Measurements from ENCODE around the gene TENM4.

The TENM4 gene

DNA sequence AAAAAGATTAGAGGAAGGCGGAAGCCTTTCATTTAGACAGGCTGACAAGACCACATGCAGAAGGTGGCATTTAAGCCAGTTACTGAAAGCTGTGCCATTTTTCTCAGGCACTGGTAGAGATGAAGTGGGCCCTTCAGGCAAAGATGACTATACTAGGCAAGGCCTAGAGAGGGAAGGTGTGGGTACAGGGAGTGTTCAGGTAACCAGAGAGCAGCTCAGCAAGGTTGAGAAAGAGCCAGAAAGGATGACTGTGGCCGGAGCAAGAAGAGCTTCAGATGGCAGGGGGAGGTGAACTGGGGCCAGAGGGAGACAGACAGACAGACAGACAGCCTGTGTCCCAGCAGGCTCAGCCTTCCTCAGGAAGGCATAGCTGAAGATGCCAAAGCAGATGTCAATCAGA is 778.0 kb downstream of the TENM4 start:
- TF ChIP-seq NFIC (IDR thresholded peaks at IDR 0.05): no peak
- TF ChIP-seq YY1 (IDR thresholded peaks at IDR 0.05; ENCODE audit: low read depth): no peak
- no peak for TF ChIP-seq CEBPB (IDR thresholded peaks at IDR 0.05)
- no peak for TF ChIP-seq USF1 (IDR thresholded peaks at IDR 0.05)
- no peak for TF ChIP-seq TEAD4 (IDR thresholded peaks at IDR 0.05)
- TF ChIP-seq EP300 (IDR thresholded peaks at IDR 0.05; ENCODE audit: borderline replicate concordance): no peak
- TF ChIP-seq FOXM1 (IDR thresholded peaks at IDR 0.05; ENCODE audit: borderline replicate concordance, low read depth): no peak
- TF ChIP-seq MAX (IDR thresholded peaks at IDR 0.05): no peak
- TF ChIP-seq CREB1 (IDR thresholded peaks at IDR 0.05; ENCODE audit: low read depth): no peak
- TF ChIP-seq, protein P1, sequence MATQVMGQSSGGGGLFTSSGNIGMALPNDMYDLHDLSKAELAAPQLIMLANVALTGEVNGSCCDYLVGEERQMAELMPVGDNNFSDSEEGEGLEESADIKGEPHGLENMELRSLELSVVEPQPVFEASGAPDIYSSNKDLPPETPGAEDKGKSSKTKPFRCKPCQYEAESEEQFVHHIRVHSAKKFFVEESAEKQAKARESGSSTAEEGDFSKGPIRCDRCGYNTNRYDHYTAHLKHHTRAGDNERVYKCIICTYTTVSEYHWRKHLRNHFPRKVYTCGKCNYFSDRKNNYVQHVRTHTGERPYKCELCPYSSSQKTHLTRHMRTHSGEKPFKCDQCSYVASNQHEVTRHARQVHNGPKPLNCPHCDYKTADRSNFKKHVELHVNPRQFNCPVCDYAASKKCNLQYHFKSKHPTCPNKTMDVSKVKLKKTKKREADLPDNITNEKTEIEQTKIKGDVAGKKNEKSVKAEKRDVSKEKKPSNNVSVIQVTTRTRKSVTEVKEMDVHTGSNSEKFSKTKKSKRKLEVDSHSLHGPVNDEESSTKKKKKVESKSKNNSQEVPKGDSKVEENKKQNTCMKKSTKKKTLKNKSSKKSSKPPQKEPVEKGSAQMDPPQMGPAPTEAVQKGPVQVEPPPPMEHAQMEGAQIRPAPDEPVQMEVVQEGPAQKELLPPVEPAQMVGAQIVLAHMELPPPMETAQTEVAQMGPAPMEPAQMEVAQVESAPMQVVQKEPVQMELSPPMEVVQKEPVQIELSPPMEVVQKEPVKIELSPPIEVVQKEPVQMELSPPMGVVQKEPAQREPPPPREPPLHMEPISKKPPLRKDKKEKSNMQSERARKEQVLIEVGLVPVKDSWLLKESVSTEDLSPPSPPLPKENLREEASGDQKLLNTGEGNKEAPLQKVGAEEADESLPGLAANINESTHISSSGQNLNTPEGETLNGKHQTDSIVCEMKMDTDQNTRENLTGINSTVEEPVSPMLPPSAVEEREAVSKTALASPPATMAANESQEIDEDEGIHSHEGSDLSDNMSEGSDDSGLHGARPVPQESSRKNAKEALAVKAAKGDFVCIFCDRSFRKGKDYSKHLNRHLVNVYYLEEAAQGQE (IDR thresholded peaks at IDR 0.05; ENCODE audit: low read depth): no peak
- TF ChIP-seq TCF12 (IDR thresholded peaks at IDR 0.05; ENCODE audit: low read depth): no peak

- no peak for TF ChIP-seq FOXM1 (IDR thresholded peaks at IDR 0.05; ENCODE audit: borderline replicate concordance, low read depth)
- no peak for TF ChIP-seq EGR1 (IDR thresholded peaks at IDR 0.05)
- TF ChIP-seq USF1 (IDR thresholded peaks at IDR 0.05): no peak
- no peak for TF ChIP-seq MAX (IDR thresholded peaks at IDR 0.05)
- TF ChIP-seq NFIC (IDR thresholded peaks at IDR 0.05): no peak
- TF ChIP-seq TCF12 (IDR thresholded peaks at IDR 0.05; ENCODE audit: low read depth): no peak
- TF ChIP-seq TEAD4 (IDR thresholded peaks at IDR 0.05): no peak
- no peak for TF ChIP-seq CREB1 (IDR thresholded peaks at IDR 0.05; ENCODE audit: low read depth)
- TF ChIP-seq EP300 (IDR thresholded peaks at IDR 0.05; ENCODE audit: borderline replicate concordance): no peak
- no peak for TF ChIP-seq YY1 (IDR thresholded peaks at IDR 0.05; ENCODE audit: low read depth)
- TF ChIP-seq TAF1 (IDR thresholded peaks at IDR 0.05; ENCODE audit: low read depth): no peak
- TF ChIP-seq, protein P1 (IDR thresholded peaks at IDR 0.05; ENCODE audit: low read depth): no peak
- TF ChIP-seq RAD21 (IDR thresholded peaks at IDR 0.05; ENCODE audit: low read depth): no peak
- TF ChIP-seq ZBTB7A (IDR thresholded peaks at IDR 0.05; ENCODE audit: low read depth): no peak
- no peak for TF ChIP-seq CEBPB (IDR thresholded peaks at IDR 0.05)
Observed at GRCh38 chr11:78660471-78660870, 780.4 kb downstream of the TENM4 start.

- TF ChIP-seq TCF12 (IDR thresholded peaks at IDR 0.05; ENCODE audit: low read depth): no peak
- no peak for TF ChIP-seq FOXM1 (IDR thresholded peaks at IDR 0.05; ENCODE audit: borderline replicate concordance, low read depth)
- no peak for TF ChIP-seq YY1 (IDR thresholded peaks at IDR 0.05; ENCODE audit: low read depth)
- TF ChIP-seq RAD21 (IDR thresholded peaks at IDR 0.05; ENCODE audit: low read depth): no peak
- TF ChIP-seq CREB1 (IDR thresholded peaks at IDR 0.05; ENCODE audit: low read depth): no peak
- no peak for TF ChIP-seq MAX (IDR thresholded peaks at IDR 0.05)
- TF ChIP-seq, protein P1 (IDR thresholded peaks at IDR 0.05; ENCODE audit: low read depth): no peak
- TF ChIP-seq TEAD4 (IDR thresholded peaks at IDR 0.05): no peak
- TF ChIP-seq USF1 (IDR thresholded peaks at IDR 0.05): no peak
- TF ChIP-seq ZBTB7A (IDR thresholded peaks at IDR 0.05; ENCODE audit: low read depth): no peak
- no peak for TF ChIP-seq NFIC (IDR thresholded peaks at IDR 0.05)
- TF ChIP-seq CEBPB (IDR thresholded peaks at IDR 0.05): no peak
- TF ChIP-seq EGR1 (IDR thresholded peaks at IDR 0.05): no peak
- TF ChIP-seq TAF1 (IDR thresholded peaks at IDR 0.05; ENCODE audit: low read depth): no peak
Observed at GRCh38 chr11:78659326-78660270, 781.2 kb downstream of the TENM4 start.

Data from Ishikawa (cell line).